HG03108 (cell line): Measurements from ENCODE around the gene ALG12.

ENCODE experiments used
- ATAC-seq: cut with Tn5 transposase; IDR thresholded peaks from one replicate; pipeline ENCODE4 v1.9.1; 2021; ENCODE audit warnings: moderate library complexity; ENCODE audit not compliant: unreplicated experiment

Gene ALG12

DNA sequence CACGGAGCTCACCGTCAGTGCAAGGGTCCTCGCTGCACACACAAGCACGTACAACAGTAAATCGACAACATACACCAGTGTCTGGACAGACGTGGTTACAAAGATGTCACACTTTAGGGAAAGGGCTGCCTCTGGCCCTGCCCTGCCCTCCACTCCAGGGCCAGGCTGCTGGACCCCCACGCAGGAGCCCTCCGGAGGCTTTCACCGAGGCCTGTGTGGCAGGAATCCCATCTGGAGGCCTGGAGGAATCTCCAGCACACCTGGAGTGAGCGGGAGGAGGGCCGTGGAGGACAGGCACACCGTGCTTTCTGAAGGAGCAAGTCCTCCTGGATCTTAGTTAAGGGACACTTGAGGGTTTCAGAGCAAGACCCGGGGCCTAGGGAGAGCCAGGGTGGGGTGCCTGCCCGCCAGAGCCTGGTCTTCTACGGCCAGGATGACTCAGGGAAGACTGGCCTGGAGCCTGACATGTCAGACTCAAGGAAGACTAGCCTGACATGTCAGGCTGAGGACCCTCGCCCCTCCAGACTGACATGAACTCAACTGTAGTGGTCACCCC lies 40.2 kb upstream of the ALG12 start:
- ATAC-seq: no peak

DNA sequence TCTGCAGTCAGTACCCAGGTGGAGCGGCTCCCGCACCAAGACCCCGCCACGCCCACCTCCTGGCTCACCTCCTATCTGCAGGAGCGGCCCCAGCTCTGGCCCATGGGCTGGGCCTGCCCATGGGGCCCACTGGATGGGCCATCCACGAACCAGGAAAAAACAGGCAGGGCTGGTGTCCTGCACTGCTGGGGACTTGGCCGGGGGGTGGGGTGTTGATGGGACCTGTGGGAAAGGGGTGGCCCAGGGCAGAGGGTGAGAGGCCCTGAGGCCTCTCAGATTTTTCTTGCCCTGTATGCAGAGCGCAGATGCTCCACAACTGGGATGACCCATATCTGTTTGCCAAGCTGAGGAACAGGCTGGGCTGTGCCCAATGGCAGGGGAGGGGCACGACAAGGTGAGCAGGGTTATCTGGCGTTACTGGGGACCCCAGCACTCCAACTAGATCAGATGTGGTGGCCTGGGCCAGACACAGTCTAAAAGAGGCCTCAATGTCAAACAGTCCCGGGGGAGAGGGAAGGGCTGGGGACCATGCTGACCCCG lies 39.7 kb upstream of the ALG12 start:
- ATAC-seq: no peak

- no peak for ATAC-seq
Measured at GRCh38 chr22:49956914-49957825, 38.9 kb upstream of the ALG12 start.

GRCh38 chr22:49956418-49956770 lies 38.2 kb upstream of the ALG12 start:
- ATAC-seq: no peak

DNA sequence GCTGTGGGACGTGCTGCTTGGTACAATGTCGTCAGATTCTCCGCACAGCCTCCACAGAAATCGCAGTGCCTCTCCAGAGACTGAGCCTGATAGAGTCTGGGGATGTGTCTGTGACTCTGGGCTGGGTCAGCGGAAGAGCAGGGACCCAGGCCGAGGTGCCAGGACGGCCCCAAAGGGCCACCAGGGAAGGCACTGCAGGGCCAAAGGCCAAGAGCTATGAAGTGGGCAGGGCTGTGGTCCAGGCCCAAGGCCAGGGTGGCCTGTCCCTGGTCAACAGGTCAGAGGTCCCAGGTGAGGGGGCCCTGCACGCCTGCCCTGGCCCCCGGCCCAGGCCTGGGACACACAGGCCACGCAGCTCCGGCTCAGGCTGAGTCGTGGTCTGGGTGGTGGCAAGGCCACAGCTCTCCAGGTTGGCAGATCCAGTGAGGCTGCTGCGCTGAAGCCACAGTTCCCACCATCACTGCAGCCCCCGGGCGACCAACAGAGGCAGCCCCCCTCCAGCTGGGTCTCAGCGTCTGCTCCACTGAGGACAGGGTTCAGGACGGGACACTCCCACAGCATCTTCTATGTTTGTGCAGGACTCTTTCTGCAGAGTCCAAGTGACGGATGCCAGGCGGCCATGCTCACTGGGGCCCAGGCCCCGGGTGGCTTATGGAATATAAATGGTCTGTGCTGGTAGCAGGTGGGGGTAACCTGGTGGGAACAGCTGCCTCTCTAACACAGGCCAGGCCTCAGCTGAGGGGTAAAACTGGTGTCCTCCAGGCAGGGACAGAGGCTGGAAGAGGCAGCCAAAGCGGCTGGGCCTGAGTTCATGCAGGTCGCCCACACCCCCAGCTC lies 37.6 kb upstream of the ALG12 start:
- ATAC-seq: no peak

- no peak for ATAC-seq
Measured at GRCh38 chr22:49954991-49955580, 36.8 kb upstream of the ALG12 start.

DNA sequence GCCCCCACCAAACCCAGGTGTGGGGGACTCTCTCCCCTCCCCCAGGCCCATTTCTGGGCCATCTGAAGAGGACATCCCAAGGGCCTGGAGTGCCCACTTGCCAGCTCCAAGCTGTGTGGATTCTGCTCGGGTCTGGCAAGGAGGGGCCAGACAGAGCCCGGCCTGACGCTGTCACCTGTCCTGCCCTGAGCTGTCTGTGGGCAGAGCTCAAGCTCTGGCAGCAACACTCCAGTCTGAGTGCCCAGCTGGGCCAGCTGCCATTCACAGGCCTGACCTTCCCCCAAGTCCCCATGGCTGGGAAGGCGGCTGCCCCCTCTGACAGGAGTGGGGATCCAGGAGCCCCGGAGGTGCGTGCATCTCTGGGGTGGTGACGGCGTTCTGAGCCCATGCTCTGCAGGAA lies 36.1 kb upstream of the ALG12 start:
- ATAC-seq: no peak

DNA sequence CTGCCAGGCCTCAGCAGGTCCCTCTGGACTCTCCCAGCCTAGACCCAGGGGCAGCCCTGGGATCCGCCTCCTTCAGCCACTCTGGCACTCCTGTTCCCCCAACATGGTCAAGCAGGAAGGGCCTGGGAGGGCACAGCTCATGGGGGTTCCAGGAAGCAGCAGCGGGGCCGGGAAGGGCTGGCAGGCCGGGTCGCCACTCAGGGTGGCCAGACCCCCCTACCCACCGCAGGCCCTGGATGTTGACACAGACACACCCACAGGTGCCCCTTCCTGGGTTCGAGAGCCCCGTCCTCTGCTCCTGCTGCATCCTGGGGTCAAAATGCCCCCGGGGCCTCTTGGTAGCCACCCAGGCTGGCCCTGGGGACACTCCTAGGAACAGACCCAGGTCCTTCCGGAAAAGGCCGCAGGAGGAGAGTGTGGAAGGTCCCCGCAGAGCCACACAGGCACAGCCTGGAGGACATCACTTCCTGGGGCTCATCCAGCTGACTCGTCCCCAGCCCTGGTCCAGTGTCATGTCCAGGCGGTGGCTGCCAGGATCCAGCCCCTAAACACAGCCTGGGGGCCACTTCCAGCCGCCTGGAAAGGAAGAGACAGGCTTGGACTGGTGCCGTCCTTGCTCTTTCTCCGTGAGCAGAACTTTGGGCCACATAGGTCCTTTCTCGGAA lies 35.6 kb upstream of the ALG12 start:
- no peak for ATAC-seq

DNA sequence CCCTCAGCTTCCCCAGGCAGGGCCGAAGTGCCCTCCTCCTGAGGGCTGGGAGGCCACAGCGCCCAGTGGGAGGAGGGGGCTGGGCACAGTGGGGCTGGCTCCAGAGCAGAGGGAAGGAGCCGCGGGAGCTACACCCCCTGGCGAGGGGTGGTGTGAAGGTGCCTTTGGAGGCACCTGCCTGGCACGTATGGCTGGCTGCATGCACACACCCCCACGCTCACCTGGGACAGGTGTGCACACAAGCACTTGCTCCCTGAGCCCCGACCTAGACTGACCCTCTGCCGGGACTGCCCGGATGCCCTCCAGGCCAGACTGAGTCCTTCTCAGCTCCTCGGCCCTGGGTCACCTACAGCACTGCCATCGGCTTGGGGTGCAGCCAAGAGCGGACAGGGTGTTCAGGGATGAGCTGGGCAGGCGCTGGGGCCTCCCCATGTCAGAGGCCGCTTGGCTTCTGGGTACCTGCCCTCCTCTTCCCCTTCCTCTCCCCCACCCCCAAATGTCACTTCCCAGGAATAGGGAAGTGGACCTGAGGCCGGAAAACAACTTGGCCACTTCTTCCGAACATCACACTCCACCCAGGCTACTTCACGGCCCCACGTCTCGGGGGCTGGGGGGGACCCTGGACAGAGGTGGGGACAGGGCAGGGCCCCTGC lies 34.9 kb upstream of the ALG12 start:
- no peak for ATAC-seq

DNA sequence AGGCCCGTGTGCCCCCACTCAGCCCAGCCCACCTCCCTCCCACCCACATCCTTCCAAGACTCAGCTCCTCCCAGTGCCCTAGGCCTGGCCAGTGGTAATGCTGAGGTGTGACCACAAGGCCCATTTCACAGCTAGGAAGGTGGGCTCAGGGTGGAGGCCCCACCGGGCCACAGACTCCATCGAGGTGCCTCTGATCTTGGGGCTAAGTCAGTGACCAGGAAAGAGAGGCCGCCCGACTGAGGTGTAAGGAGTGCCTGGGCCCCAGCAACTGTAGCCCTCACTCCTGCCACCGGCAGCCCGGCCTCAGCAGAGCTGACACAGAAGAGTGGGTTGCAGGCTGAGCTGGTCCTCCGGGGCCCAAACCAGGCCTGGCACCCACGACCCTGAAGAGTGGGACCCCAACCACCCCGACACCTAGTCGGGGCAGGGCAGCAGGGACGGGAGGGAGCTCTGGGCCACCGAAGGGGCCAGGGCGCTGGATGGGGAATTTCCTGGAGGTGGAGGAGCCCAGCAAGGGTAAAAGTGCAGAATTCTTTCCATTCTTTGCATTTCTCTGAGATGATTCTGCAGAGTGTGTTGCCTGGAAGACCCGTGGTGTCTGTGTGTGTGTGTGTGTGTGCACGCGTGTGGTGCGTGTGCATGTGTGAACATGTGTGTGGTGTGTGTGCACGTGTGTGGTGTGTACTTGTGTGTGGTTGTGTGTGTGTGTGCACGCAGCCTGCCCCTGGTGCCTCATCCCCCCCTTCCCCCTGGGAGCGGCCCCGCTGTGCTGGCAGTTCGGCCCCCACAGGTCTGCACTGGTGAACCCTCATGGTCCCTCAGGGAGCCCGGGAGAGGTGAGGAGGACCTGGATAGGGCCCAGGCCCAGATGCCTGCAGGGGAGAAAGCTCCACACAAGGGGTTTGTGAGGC lies 34.0 kb upstream of the ALG12 start:
- no peak for ATAC-seq

- no peak for ATAC-seq
Measured at GRCh38 chr22:49951678-49951985, 33.4 kb upstream of the ALG12 start.

DNA sequence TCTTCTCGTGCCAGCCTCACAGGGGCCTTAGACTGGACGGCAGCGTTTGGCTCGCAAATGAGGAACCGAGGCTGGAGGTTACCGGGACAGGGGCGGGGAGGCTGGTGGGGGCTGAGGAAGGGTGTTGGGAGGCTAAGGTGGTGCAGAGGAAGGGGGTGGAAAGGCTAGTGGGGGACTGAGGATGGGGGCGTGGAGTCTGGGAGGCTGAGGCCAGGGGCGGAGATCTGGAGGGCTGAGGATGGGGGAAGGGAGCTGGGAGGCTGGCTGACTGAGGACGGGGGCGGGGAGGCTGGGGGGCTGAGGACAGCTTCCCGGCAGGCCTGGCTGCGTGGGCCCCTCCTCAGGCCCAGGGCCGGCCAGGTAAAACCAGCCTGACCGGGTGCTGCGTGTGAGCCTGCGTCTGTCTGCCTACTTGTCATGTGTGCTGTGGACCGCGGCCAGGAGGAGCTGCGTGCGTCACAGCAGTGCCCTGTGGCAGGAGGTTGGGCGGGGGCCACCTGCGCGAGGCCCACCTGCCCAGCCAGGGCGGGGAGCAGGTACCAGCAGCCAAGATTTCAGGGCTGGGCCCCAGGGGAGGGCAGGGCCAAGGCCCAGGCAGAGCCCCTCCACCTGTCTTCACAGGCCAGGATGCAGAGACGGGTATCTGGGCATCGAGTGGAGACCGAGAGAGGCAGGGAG lies 32.9 kb upstream of the ALG12 start:
- no peak for ATAC-seq

- no peak for ATAC-seq
Measured at GRCh38 chr22:49950396-49950994, 32.3 kb upstream of the ALG12 start.

DNA sequence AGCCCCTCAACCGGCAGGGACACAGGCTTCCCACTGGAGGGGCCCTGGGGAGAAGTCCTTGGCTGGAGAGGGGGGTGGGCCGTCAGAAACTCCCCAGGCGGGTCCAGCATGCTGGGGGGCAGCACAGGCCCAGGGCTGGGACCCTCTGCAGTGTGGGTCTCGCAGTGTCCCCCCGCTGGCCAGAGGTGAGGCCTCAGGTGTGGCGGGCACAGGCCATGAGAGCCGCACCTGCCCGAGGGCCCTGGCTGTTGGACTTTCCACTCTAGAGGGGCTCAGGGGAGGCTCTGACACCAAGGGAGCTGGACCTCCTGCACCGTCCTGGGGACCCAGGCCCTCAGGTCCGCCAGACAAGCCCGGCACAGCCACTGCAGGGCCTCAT lies 31.7 kb upstream of the ALG12 start:
- no peak for ATAC-seq

- no peak for ATAC-seq
Measured at GRCh38 chr22:49948958-49949913, 31.0 kb upstream of the ALG12 start.

DNA sequence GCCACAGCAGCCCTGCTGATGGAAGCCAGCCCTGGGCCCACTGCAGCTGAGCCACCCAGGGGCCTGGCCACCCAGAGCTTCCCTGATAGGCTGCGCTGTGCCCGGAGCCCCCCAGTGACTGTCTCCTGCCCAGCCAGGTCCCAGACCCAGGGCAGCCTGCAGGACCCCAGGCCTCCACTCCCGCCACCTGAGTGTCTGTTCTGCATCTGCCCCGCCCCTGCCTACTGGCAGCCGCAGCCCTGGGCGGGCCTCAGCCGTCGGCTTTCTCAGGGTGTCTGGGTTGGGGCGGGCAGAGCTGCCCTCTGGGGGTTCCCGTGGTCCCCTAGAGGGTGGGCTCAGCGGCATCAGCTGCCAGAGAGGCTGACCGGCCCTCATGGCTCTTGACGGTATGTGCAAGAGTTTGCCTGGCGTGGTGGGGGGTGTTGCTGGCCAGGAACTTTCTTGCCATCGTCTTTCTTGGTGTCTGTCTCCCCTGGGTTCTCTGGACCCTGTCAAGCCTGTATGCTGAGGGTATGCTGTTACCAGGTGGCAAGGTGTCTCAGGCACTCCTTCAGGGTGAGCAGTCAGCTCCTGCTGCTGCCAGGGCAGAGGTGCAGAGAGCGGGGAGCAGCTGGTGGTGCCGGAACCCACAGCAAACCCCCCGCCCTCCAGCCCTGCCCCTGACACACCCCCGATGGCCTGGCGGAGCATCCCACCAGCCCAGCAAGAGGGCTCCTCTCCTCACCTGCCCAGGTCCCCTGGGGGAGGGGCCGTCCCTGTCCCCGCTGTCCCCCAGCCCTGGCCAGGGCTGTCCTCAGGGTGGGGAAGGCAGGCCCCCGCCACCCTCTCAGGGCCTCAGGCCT lies 30.1 kb upstream of the ALG12 start:
- no peak for ATAC-seq
